K562 (cell line): Measurements from ENCODE around the gene TMCC1. TPM values are rescaled to one million over a fixed set of nuclear protein-coding genes. Genes with fewer than 3 reads are reported as not detected.

ENCODE experiments used
- ATAC-seq: fragments of 200-7000 bp; cut with Tn5 transposase; 3 replicates; pipeline ENCODE4 v1.9.1; 2020; ENCODE audit warnings: moderate library complexity
- BruUV-seq: library from RNA; stranded (reverse); fragments of 400-500 nt; replicated peaks from 2 replicates; lab custom pipeline; 2021; lab: Mats Ljungman, UMichigan
- CTCF ChIA-PET: fragments of 300-600 bp; formaldehyde crosslinking; extraction: SDS; loops from one replicate; lab custom pipeline; 2021; ENCODE audit warnings: low intra/inter-chr PET ratio; lab: Yijun Ruan, JAX
- POLR2A ChIA-PET: fragments of 300-600, 350-650 bp; sonication (Branson Sonifier 250); formaldehyde crosslinking; extraction: SDS; loops from one replicate; lab custom pipeline; 2021; ENCODE audit warnings: antibody characterized with exemption, inconsistent platforms; lab: Yijun Ruan, JAX
- DNase-seq, 4 experiments: peaks; one replicate each; pipeline versions ENCODE4 v3.0.0 to v3.0.0-alpha.2; 2011 to 2018; ENCODE audit warnings: low spot score in 3 of 4, mixed read lengths in 3 of 4; ENCODE audit errors: extremely low read depth in 1 of 4
- FAIRE-seq: peaks from 2 replicates; lab custom pipeline; 2011; peaks lifted over from hg19 to GRCh38; lab: Jason Lieb, UNC
- H2AFZ ChIP-seq: 2 replicates; pipeline ENCODE4 v1.6.0; 2011; ENCODE audit warnings: low read depth, low read length, control low read depth, inconsistent platforms
- H3K27ac ChIP-seq: fragments of 200-600 bp; 3 replicates; pipeline ENCODE4 v1.8.0; 2011; ENCODE audit warnings: low read depth, mild to moderate bottlenecking, control low read depth, inconsistent platforms, low read length, moderate library complexity, mixed read lengths; ENCODE audit errors: extremely low read depth
- H3K27me3 ChIP-seq, 2 experiments: fragments of 300-600 bp in 1 of 2; 2 replicates in 1 of 2; 3 replicates in 1 of 2; pipeline versions ENCODE4 v1.6.0 to v1.8.0; 2011; ENCODE audit warnings: inconsistent platforms in 2 of 2, low read length in 2 of 2, mild to moderate bottlenecking in 1 of 2, mixed read lengths in 1 of 2, moderate library complexity in 1 of 2; ENCODE audit not compliant: control insufficient read depth in 2 of 2, insufficient read depth in 2 of 2
- H3K36me3 ChIP-seq: fragments of 300-600 bp; 3 replicates; pipeline ENCODE4 v1.8.0; 2011; ENCODE audit warnings: mild to moderate bottlenecking, low read length, inconsistent platforms; ENCODE audit not compliant: control insufficient read depth, insufficient read depth
- H3K4me1 ChIP-seq, 2 experiments: fragments of 200-600 bp in 1 of 2; replicated peaks in 1 of 2; 2 replicates in 1 of 2; 3 replicates in 1 of 2; pipeline versions ENCODE4 v1.5.1 to v1.8.0; 2011; ENCODE audit warnings: inconsistent platforms in 2 of 2, low read length in 2 of 2, mild to moderate bottlenecking in 1 of 2, mixed read lengths in 1 of 2, moderate library complexity in 1 of 2; ENCODE audit not compliant: control insufficient read depth in 2 of 2, insufficient read depth in 2 of 2
- H3K4me2 ChIP-seq: 2 replicates; pipeline ENCODE4 v1.6.1; 2011; ENCODE audit warnings: low read length, control low read depth, inconsistent platforms, mixed read lengths; ENCODE audit not compliant: insufficient read depth
- H3K4me3 ChIP-seq: fragments of 200-600 bp; sonication (generic), shearing (Covaris generic); 2 replicates; pipeline ENCODE4 v1.5.1; 2016; ENCODE audit warnings: control low read depth, inconsistent platforms
- H3K79me2 ChIP-seq: fragments of 200-600 bp; 3 replicates; pipeline ENCODE4 v1.8.0; 2011; ENCODE audit warnings: low read length, inconsistent platforms; ENCODE audit not compliant: control insufficient read depth, insufficient read depth
- H3K9ac ChIP-seq, 2 experiments: 2 replicates each; pipeline versions ENCODE4 v1.6.0 to v1.6.1; 2011; ENCODE audit warnings: low read depth in 2 of 2, low read length in 2 of 2, control low read depth in 1 of 2, inconsistent platforms in 1 of 2, mild to moderate bottlenecking in 1 of 2, mixed read lengths in 1 of 2; ENCODE audit not compliant: insufficient read depth in 1 of 2
- H3K9me1 ChIP-seq: one replicate; pipeline ENCODE4 v1.6.0; 2011; ENCODE audit warnings: inconsistent platforms, mild to moderate bottlenecking, low read length, moderate library complexity; ENCODE audit not compliant: control insufficient read depth, insufficient read depth
- H3K9me3 ChIP-seq: replicated peaks from 2 replicates; pipeline ENCODE4 v1.5.1; 2011; ENCODE audit warnings: low read depth, low read length, inconsistent platforms; ENCODE audit not compliant: control insufficient read depth, insufficient read depth
- H4K20me1 ChIP-seq: replicated peaks from 2 replicates; pipeline ENCODE4 v1.6.1; 2011; ENCODE audit warnings: low read length, inconsistent platforms, mixed read lengths; ENCODE audit not compliant: control insufficient read depth, insufficient read depth
- DEAF1 ChIP-seq: fragments of 450-650 bp; formaldehyde crosslinking; IDR thresholded peaks from 2 replicates; pipeline ENCODE4 v1.4.0; 2020; ENCODE audit warnings: mild to moderate bottlenecking, moderate library complexity
- HDGF ChIP-seq: fragments of 450-650 bp; IDR thresholded peaks from 2 replicates; pipeline ENCODE4 v1.6.1; 2016
- KDM1A ChIP-seq, 2 experiments: fragments of 450-650 bp; IDR thresholded peaks; 2 replicates each; pipeline ENCODE4 v1.6.1; 2016; ENCODE audit warnings: mild to moderate bottlenecking in 2 of 2
- KLF1 ChIP-seq: fragments of 450-650 bp; IDR thresholded peaks from 2 replicates; pipeline ENCODE4 v1.6.1; 2016; ENCODE audit warnings: missing genetic modification characterization, missing compliant biosample characterization
- MEF2D ChIP-seq: conservative IDR thresholded peaks from 2 replicates; pipeline ENCODE4 v1.6.1; 2016; ENCODE audit warnings: low read depth, missing genetic modification characterization, missing compliant biosample characterization
- PHB ChIP-seq: fragments of 250-450 bp; sonication (Bioruptor Pico); IDR thresholded peaks from 2 replicates; pipeline ENCODE4 v1.5.0; 2021
- SREBF1 ChIP-seq: fragments of 150-350 bp; IDR thresholded peaks from 2 replicates; pipeline ENCODE4 v1.6.1; 2014; ENCODE audit warnings: antibody characterized with exemption, low read depth, low read length, borderline replicate concordance
- XRCC4 ChIP-seq: IDR thresholded peaks from one replicate; pipeline ENCODE4 v1.6.1; 2011; ENCODE audit not compliant: insufficient read depth, insufficient read length; ENCODE audit errors: extremely low read depth
- ZBTB1 ChIP-seq: sonication (generic); formaldehyde crosslinking; IDR thresholded peaks from 2 replicates; pipeline ENCODE4 v1.8.1; 2023; ENCODE audit warnings: missing genetic modification reagents, low read depth, mild to moderate bottlenecking, borderline replicate concordance
- ZBTB26 ChIP-seq: fragments of 450-650 bp; formaldehyde crosslinking; IDR thresholded peaks from 2 replicates; pipeline ENCODE4 v1.4.0; 2022; ENCODE audit warnings: missing genetic modification characterization
- WGBS: fragments of 100-300 bp; shearing (Covaris generic); methylation state at CpG from one replicate; pipeline ENCODE4 v1.1.6; 2016; ENCODE audit warnings: low coverage, mixed read lengths; ENCODE audit not compliant: insufficient coverage; ENCODE audit errors: missing lambda C conversion rate; 5-methylcytosine and 5-hydroxymethylcytosine counted together
- in situ Hi-C: fragments of 300-500 bp; cut with MboI; formaldehyde crosslinking; loops from 4 replicates; pipeline ENCODE4 v1.15.0; 2018; ENCODE audit warnings: inconsistent platforms, mixed read lengths
- intact Hi-C: fragments of 100-400 bp; cut with micrococcal nuclease; formaldehyde crosslinking; loops from 2 replicates; pipeline ENCODE4 v1.14.2; 2022
- polyA plus RNA-seq, 8 experiments: library from polyadenylated mRNA; depleted of rRNA in 4 of 8; stranded (reverse) in 5 of 8; unstranded in 3 of 8; fragments of >200 nt; fragmentation: Nextera tagmentation in 2 of 8; fragmentation: Illumina TruSeq in 1 of 8; extraction: Ambion mirVana in 2 of 8; extraction: Trizol in 1 of 8; gene quantifications; 2 replicates each; pipeline versions ENCODE4 v1.2.1 to v1.2.3, GENCODE V29; 2011 to 2014; ENCODE audit warnings: inconsistent platforms in 1 of 8, missing spikeins in 1 of 8
- total RNA-seq, 7 experiments: library from RNA; depleted of rRNA in 6 of 7; stranded (reverse); fragments of >200 nt in 6 of 7; fragmentation: Illumina TruSeq in 2 of 7; extraction: Trizol in 2 of 7; gene quantifications; 2 replicates each; pipeline versions ENCODE4 v1.2.1 to v1.2.3, GENCODE V29; 2011 to 2021; ENCODE audit warnings: low replicate concordance in 1 of 7

TMCC1 gene
- total and polyA plus RNA-seq, 9 of the 15 experiments (the other 6 are each of a cell fraction or from before 2014, with no cell fraction given), result 0.89 to 8.7 (median 4.0) TPM

GRCh38 chr3:129741794-129742193 lies 151.7 kb downstream of the TMCC1 start:
- Histone ChIP-seq H3K9ac (no peak overlapping the region), H3K9me1 (no peaks in the 10 kb centered on the region), H4K20me1 (no peaks in the 10 kb centered on the region), H3K9me3 (no peaks in the 10 kb centered on the region), H3K27me3 (no peaks in the 10 kb centered on the region), H3K4me1 (no peaks in the 10 kb centered on the region), H3K36me3 (no peaks in the 10 kb centered on the region; the same call in 2 of the 3 replicates), H3K79me2 (no peaks in the 10 kb centered on the region), H3K4me3 (no peak overlapping the region), H3K4me2 (no peak overlapping the region), H2AFZ (no peak overlapping the region), H3K27ac (no peak overlapping the region)
- no TSS peak for BruUV-seq
- in situ Hi-C loops, result no loop called here
- TF ChIP-seq PHB (CRISPR knock-in tag) (no peak), KDM1A (IDR thresholded peaks at IDR 0.05) (no peak), MEF2D (tag) (no peak), DEAF1 (no peak), HDGF (no peak), XRCC4 (no peak), SREBF1 (no peak), ZBTB26 (CRISPR knock-in tag) (no peak), KLF1 (no peak), ZBTB1 (CRISPR knock-in tag) (no peak)
- WGBS, result 50% methylated on average over 2 of the region's 2 CpGs
- ATAC-seq (no peak), DNase-seq (no peak), FAIRE-seq (no peak)
- ChIA-PET CTCF (no interaction called here), POLR2A (no interaction called here)
- intact Hi-C loops, result no loop called here
